Left lung (tissue), 10 donors: ENCODE results near the gene KRIT1. TPM values are rescaled to one million over a fixed set of nuclear protein-coding genes. Genes with fewer than 3 reads are reported as not detected.
"Not testable (repeated sequence)": the region's sequence is repeated elsewhere in the genome, so short reads cannot be mapped to it uniquely, and the experiment has no call there.

Experiments
- ATAC-seq: fragments of 200-7000 bp; cut with Tn5 transposase; one replicate; pipeline ENCODE4 v1.9.1; 2020; ENCODE audit warnings: moderate library complexity
- DNase-seq, 4 donors: peaks; one replicate each; pipeline ENCODE4 v3.0.0-alpha.2; 2013 to 2020
- H3K27ac ChIP-seq, 2 donors: fragments of 200-600 bp; sonication (generic) in 1 of 2; one replicate each; pipeline versions ENCODE4 v1.5.0 to v1.8.0; 2020 to 2021
- H3K27me3 ChIP-seq, 2 donors: fragments of 200-600 bp; sonication (generic) in 1 of 2; one replicate each; pipeline versions ENCODE4 v1.5.0 to v1.8.0; 2020 to 2021
- H3K36me3 ChIP-seq, 2 donors: fragments of 200-600 bp; sonication (generic) in 1 of 2; one replicate each; pipeline versions ENCODE4 v1.5.0 to v1.8.0; 2020 to 2021
- H3K4me1 ChIP-seq, 2 donors: fragments of 200-600 bp; one replicate each; pipeline ENCODE4 v1.8.0; 2021
- H3K4me3 ChIP-seq, 2 donors: fragments of 200-600 bp; sonication (generic) in 1 of 2; one replicate each; pipeline versions ENCODE4 v1.5.0 to v1.8.0; 2020 to 2021; ENCODE audit warnings: mild to moderate bottlenecking in 1 of 2
- H3K9me3 ChIP-seq, 2 donors: fragments of 200-600 bp; sonication (generic) in 1 of 2; one replicate each; pipeline versions ENCODE4 v1.5.0 to v1.8.0; 2020 to 2021
- intact Hi-C, 2 donors: fragments of 100-400 bp; cut with DNase I; formaldehyde crosslinking; loops; one replicate each; pipeline versions ENCODE4 v1.11.2 to v1.14.2; 2022
- polyA plus RNA-seq, 6 donors: library from polyadenylated mRNA; unstranded; fragments of 120-200 nt; gene quantifications; one replicate each; pipeline ENCODE4 v1.2.1, GENCODE V29; 2013; ENCODE audit not compliant: insufficient read length in 6 of 6
- total RNA-seq, 2 donors: library from RNA; stranded (reverse); fragmentation: NEBNext Ultra II Directional; extraction: Animal tissue kit (Norgen Biotek cat#: 25700); gene quantifications; one replicate each; pipeline ENCODE4 v1.2.1, GENCODE V29; 2021
- TF ChIP-seq, protein P1 (sequence below), 2 donors: fragments of 200-600 bp; sonication (generic) in 1 of 2; IDR thresholded peaks; one replicate each; pipeline versions ENCODE4 v1.5.0 to v1.8.0; 2021; ENCODE audit warnings: antibody characterized with exemption in 2 of 2
- donor health status: DM: no; HTN: yes; CAD: no.
- donor health status: DM: no; HTN: no; CAD: no.

KRIT1 gene
- total and polyA plus RNA-seq, 8 donors = 28.2 to 63.4 (median 55.5) TPM

DNA sequence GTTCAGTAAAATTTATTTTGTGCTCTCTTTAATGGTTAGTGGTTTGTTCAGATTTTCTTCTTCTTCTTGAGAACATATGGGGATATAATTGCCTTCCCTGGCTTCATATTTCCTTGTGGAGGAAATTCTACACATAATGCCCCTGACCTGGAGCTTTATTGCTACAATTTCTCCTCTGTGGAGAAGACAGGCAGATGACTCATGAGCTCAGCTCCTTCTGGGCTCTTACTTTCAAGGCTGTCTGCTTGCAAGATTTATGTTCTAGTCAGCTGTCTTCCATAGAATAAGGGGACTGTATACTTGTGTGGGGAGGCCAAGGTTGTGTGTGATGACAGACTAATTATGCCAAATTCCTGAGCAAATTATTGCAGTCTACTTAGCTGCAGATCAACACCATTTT is 68.4 kb downstream of the KRIT1 start:
- Histone ChIP-seq H3K9me3 (no peaks in the 10 kb centered on the region), H3K4me3 (no peak overlapping the region), H3K4me1 (peaks cover 0 to 6% of the 10 kb centered on the region in 2 donors), H3K36me3 (no peaks in the 10 kb centered on the region), H3K27ac (no peak overlapping the region), H3K27me3 (no peaks in the 10 kb centered on the region)
- ATAC-seq = no peak
- DNase-seq = no peak
- TF ChIP-seq, protein P1, sequence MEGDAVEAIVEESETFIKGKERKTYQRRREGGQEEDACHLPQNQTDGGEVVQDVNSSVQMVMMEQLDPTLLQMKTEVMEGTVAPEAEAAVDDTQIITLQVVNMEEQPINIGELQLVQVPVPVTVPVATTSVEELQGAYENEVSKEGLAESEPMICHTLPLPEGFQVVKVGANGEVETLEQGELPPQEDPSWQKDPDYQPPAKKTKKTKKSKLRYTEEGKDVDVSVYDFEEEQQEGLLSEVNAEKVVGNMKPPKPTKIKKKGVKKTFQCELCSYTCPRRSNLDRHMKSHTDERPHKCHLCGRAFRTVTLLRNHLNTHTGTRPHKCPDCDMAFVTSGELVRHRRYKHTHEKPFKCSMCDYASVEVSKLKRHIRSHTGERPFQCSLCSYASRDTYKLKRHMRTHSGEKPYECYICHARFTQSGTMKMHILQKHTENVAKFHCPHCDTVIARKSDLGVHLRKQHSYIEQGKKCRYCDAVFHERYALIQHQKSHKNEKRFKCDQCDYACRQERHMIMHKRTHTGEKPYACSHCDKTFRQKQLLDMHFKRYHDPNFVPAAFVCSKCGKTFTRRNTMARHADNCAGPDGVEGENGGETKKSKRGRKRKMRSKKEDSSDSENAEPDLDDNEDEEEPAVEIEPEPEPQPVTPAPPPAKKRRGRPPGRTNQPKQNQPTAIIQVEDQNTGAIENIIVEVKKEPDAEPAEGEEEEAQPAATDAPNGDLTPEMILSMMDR (IDR thresholded peaks at IDR 0.05) = no peak
- intact Hi-C loops = no loop called here

DNA sequence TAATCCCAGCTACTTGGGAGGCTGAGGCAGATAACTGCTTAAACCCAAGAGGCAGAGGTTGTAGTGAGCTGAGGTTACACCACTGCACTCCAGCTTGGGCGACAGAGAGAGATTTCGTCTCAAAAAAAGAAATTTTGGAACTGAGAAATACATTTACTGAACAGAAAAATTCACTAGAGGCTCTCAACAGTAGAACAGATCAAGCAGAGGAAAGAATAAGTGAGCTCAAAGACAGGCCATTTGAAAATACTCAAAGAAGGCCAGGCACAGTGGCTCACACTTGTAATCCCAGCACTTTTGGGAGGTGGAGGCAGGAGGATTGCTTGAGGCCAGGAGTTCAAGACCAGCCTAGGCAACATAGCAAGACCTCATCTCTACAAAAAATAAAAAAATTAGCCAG is 76.2 kb downstream of the KRIT1 start:
- H3K4me1 ChIP-seq, H3K36me3 ChIP-seq, H3K27me3 ChIP-seq, ATAC-seq, H3K27ac ChIP-seq, DNase-seq, H3K4me3 ChIP-seq, H3K9me3 ChIP-seq, intact Hi-C loops: not testable (repeated sequence)

DNA sequence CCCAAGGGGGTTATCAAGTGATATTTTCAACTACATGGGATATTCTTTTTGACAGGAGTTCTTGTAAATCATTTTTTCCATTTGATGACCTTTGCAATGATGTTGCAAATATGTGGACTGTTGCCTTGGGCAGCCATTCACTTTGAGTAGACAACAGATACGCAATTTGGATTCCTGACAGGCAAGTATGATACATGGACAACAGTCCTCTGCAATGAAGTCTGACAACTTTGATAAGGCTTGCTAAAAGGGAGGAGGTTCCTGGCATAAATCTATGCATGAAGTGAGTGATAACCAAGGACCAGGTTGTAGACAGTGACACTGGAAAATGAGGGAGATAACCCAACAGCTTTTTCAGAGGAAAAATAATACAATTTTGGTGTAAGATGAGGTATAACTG is 84.4 kb downstream of the KRIT1 start:
- Histone ChIP-seq H3K4me1 (no peaks in the 10 kb centered on the region), H3K27me3 (no peaks in the 10 kb centered on the region), H3K4me3 (no peak overlapping the region), H3K36me3 (no peaks in the 10 kb centered on the region), H3K27ac (no peak overlapping the region), H3K9me3 (no peaks in the 10 kb centered on the region)
- intact Hi-C loops = no loop called here
- ATAC-seq (no peak), DNase-seq (no peak)
- TF ChIP-seq, protein P1 (IDR thresholded peaks at IDR 0.05) = no peak

DNA sequence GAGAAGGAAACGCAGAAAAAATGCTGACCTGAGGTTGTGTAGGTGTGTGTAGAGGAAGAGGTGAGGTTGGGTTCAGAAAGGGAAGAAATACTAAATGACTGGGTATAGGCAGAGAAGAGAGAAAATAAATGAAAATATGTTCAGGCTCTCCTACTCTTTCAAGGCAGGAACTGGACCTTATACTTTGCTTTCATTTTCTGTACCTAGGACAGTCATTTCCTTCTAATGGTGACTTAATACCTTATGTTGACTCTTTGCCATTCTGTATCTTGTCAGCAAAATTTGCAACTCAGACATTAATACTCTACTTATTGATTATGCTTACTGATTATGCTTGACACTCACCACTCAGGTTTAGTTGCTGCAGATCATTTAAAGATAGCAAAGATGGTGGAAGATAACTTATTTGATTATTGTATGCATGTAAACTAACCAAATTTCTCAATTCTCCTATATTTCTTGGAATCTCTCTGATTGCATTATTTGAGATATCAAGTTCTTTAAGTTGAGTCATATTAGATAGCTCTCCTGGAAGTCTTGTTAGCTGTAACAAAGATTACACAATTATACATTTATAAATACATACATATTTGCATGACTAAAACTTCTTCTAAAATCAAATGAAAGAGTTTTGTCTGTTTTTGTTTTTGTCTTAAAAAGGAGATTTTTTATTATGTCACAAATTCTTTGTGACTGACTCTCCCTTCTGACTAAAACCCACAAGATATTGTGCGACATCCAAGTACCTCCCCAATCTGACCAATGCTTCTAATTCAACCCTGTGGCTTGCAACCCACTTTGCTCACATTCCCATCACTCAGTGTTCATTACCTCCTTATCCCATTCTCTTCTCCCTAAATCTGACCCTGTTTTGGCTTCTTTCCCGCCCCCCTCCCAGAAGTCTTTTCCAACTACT is 86.8 kb downstream of the KRIT1 start:
- no peak for DNase-seq
- TF ChIP-seq, protein P1 (IDR thresholded peaks at IDR 0.05) = no peak
- no peaks in the 10 kb centered on the region for H3K36me3 ChIP-seq
- no peak overlapping the region for H3K27ac ChIP-seq
- intact Hi-C loops = no loop called here
- no peaks in the 10 kb centered on the region for H3K9me3 ChIP-seq
- no peak overlapping the region for H3K4me3 ChIP-seq
- H3K27me3 ChIP-seq = no peaks in the 10 kb centered on the region
- peak; percentile 53 for ATAC-seq
- H3K4me1 ChIP-seq = no peaks in the 10 kb centered on the region

DNA sequence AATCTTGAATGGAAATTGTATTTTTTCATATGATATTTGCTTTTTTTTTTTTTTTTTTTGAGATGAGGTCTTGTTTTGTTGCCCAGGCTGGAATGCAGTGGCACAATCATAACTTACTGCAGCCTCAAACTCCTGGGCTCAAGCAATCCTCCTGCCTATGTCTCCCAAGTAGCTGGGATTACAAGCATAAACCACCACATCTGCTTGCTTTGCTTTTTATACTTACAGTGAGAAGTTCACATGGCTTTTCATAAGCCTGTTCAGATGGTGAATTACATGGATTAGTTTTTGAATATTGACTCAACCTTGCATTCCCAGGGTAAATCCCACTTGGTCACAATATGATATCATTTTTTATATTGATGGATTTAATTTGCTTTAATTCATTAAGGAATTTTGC is 88.7 kb downstream of the KRIT1 start:
- Histone ChIP-seq H3K9me3 (no peaks in the 10 kb centered on the region), H3K27ac (no peak overlapping the region), H3K27me3 (no peaks in the 10 kb centered on the region), H3K36me3 (no peaks in the 10 kb centered on the region), H3K4me1 (no peaks in the 10 kb centered on the region), H3K4me3 (no peak overlapping the region)
- intact Hi-C loops = no loop called here
- ATAC-seq (no peak), DNase-seq (no peak)
- TF ChIP-seq, protein P1 (IDR thresholded peaks at IDR 0.05) = no peak
